OCI-LY1 (cell line): ENCODE results near the gene GADD45B.

Source experiments
- CTCF ChIP-seq: fragments of 200-600 bp; sonication (generic), shearing (Covaris generic); IDR thresholded peaks from 2 replicates; pipeline ENCODE4 v1.5.1; 2017; ENCODE audit warnings: mild to moderate bottlenecking, antibody characterized with exemption, low read length, moderate library complexity, mixed read lengths
- EZH2 ChIP-seq: fragments of 200-600 bp; sonication (generic), shearing (Covaris generic); IDR thresholded peaks from 2 replicates; pipeline ENCODE4 v1.8.0; 2017; ENCODE audit warnings: borderline replicate concordance, mixed run types, mild to moderate bottlenecking, antibody characterized with exemption, low read length, moderate library complexity, mixed read lengths

- TF ChIP-seq CTCF (no peak), EZH2 (no peak)
These were observed 7.3 kb upstream of the GADD45B start for GRCh38 chr19:2468596-2468995.
